Left colon (tissue), 2 donors: ENCODE results near the gene SRCIN1. TPM values are rescaled to one million over a fixed set of nuclear protein-coding genes. Genes with fewer than 3 reads are reported as not detected.
"Not testable (repeated sequence)": the region's sequence is repeated elsewhere in the genome, so short reads cannot be mapped to it uniquely, and the experiment has no call there.

Source experiments
- ATAC-seq: fragments of 200-7000 bp; cut with Tn5 transposase; one replicate; pipeline ENCODE4 v1.9.1; 2020; ENCODE audit warnings: mild to moderate bottlenecking, moderate library complexity
- DNase-seq, 2 donors: peaks; one replicate each; pipeline ENCODE4 v3.0.0-alpha.2; 2020
- intact Hi-C, 2 donors: fragments of 100-400 bp; cut with DNase I in 1 of 2; cut with micrococcal nuclease in 1 of 2; formaldehyde crosslinking; loops; one replicate each; pipeline versions ENCODE4 v1.11.2 to v1.14.0; 2022; cut with DNase I, micrococcal nuclease
- total RNA-seq, 2 donors: library from RNA; stranded (reverse); fragmentation: NEBNext Ultra II Directional; extraction: Animal tissue kit (Norgen Biotek cat#: 25700); gene quantifications; one replicate each; pipeline ENCODE4 v1.2.1, GENCODE V29; 2021
- donor health status: DM: no; HTN: no; CAD: no.
- donor health status: DM: yes; HTN: yes; CAD: no.

Gene SRCIN1
- total RNA-seq, 2 donors from 2014 or later = 3.1 TPM

DNA sequence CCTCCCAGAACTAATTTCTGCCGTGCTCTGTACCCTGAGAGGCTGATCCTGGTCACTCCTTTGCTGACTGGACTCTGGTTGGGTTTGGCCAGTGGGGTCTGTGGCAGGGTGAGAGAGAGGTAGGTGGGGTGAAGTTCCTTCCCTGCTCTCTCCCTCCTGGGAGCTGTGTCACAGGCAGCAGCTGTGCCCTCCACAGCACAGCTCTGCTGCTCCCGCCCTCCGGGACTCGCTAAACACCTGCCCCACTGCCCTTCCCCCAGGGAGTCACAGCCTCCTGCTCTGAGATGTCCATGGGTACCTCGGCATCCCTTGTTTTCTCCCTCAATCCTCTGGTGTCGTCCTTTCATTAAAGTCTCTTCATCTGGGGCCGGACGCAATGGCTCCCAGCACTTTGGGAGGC is 66.4 kb downstream of the SRCIN1 start:
- intact Hi-C loops = no loop called here
- DNase-seq (no peak), ATAC-seq (peak; percentile 27)

DNA sequence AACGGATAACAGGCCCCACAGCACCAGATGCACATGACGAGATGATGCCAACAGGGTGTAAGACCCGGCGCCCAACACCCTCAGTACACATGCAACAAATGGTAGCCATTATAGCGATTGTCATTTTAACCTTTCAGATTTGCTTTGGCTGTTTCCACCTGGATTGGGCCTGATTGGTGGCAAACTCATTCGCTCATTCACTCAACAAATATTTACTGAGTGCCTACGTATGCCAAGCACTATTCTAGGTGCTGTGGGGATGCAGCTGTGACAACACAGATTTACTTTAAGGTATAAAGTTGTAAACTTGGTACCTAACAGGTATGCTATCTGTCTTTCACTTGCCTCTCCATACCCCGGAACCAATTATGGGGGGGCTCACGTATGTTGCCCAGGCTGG is 66.8 kb downstream of the SRCIN1 start:
- intact Hi-C loops = no loop called here
- ATAC-seq = peak; percentile 88
- DNase-seq = no peak

DNA sequence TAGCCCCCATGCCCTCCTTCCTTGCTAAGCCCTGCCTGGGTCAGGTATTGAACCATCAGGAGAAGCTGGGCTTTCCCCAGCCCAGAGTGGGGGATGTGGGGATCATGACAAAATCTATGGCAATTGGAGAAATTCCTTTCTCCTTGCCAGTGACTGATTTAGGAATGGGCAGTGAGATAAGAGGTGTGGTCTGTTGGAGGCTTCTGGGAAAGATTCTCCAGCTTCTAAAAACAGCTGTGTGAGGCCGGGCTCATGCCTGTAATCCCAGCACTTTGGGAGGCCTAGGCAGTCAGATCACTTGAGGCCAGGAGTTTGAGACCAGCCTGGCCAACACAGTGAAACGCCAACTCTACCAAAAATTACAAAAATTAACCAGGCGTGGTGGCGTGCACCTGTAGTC is 69.1 kb downstream of the SRCIN1 start:
- intact Hi-C loops = no loop called here
- DNase-seq (no peak), ATAC-seq (no peak)

DNA sequence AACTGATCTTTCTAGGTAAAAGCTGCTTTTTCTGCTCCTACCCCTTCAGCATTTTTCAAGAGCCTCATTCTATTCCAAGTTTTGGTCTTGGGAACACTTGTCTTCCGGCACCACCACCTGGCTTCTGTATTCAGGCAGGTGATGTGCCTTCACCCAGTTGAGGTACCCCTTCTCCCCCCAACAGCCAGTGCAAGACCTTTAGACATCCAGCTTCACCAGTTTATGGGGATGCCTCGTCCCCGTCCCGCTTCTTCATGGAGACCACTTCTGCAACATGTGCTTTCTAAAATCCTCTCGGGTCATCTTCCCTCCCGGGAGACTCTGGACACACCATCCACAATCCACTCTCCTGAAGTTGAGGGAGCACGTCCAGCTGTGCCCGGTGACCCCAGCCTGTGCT is 69.9 kb downstream of the SRCIN1 start:
- no peak for DNase-seq
- intact Hi-C loops = no loop called here
- ATAC-seq = no peak

DNA sequence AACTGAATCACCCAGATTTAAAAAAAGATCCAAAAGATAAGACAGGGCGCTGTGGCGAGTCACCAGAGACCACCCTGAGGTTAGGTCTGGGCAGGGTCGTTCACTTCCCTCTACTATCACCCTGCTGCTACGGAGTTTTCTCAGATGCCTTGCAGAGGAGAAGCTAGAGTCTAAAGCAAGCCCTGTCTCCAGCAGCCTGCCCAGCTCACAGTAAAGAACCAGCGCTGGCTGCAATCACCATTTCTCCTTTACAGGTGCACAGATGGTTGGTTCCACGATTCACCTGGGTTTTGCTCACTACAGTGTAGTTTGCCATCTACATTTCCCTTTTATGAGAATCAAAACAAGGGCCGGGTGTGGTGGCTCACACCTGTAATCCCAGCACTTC is 71.3 kb downstream of the SRCIN1 start:
- intact Hi-C loops = no loop called here
- no peak for DNase-seq
- no peak for ATAC-seq

DNA sequence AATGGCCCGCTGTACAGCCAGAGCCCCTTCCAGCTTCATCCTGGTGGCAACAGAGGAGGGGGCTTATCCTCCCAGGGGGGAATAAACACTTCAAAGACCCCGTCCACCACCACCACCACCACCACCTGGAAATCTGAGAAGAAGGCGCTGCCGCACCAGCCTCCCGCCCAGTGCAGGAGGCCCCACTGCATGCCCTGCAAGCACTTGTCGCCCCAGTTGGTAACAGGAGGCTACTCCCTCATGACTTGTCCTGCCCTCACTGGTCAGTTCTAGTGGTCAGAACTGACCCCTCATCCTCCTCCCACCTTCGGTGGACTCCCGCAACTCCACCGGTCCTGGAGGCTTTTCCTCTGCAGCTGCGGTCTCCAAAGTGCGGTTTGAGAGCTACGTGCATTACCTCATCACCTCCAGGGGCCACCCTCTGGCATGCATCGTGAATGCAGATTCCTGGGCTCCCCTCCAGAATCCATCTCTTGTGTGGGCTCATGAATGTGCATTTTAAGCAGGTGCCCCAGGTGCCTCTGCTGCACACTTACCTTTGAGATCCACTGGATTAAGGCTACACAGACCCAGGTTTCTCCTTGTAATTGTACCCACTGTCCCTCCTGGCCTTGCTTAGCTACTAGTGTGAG is 71.8 kb downstream of the SRCIN1 start:
- no peak for DNase-seq
- intact Hi-C loops = no loop called here
- no peak for ATAC-seq

DNA sequence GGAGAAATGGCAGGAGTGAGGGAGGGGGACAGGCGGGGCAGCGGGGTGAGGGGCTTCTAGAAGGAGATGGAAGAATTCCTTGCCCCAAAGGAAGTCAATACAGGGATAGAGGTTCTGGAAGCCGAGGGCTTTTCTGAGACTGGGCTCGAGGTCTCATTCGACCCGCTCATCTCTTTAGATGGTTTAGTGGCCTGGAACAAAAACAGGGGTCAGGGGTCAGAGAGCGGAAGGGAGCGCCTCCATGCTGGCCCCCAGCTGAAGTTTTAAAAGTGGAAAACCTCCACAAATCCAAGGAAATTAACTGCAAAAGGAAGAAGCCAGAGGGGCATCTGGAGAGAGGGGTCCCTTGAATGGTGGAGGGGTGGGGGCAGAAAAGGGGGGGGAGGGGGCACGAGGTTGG is 72.5 kb downstream of the SRCIN1 start:
- DNase-seq (no peak), ATAC-seq (no peak)
- intact Hi-C loops = no loop called here

DNA sequence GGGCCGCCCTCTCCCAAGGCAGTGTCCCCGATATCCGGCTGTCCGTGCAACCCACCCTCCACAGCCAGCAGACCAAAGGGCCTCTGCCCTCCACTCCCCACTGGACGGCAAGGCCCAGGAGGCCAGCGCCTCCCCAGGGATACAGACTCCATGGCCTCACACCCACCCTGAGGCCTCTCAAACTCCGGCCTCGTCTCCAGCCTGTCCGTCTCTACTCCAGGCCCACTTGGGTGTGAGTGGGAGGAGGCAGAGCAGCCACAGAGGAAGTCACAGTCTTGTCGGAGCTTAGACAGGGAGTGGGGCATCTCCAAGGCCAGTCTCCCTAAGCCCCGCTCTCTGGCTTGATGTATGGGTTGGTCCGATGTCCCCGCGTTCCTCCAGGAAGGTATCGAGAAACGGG is 73.3 kb downstream of the SRCIN1 start:
- intact Hi-C loops = no loop called here
- DNase-seq (no peak), ATAC-seq (no peak)

DNA sequence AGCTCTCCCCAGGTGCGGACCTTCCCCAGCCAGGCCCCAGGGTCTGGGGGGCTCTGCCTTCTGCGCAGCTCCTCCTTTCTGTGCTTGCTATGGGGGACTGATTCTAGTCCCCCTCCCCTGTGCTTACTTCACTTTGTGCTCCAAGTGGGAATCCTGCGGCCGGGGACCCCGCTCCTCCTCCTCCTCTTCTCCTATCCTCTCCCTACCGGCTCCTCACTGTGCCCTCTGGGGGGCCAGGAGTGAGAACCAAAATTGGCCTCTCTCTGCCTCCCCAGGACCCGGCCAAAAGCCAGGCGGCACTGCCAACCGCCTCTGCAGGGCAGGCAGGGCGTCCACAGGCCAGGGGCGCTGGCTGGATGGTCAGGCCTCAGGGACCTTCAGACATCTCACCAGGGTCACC is 74.0 kb downstream of the SRCIN1 start:
- ATAC-seq, DNase-seq, intact Hi-C loops: not testable (repeated sequence)

DNA sequence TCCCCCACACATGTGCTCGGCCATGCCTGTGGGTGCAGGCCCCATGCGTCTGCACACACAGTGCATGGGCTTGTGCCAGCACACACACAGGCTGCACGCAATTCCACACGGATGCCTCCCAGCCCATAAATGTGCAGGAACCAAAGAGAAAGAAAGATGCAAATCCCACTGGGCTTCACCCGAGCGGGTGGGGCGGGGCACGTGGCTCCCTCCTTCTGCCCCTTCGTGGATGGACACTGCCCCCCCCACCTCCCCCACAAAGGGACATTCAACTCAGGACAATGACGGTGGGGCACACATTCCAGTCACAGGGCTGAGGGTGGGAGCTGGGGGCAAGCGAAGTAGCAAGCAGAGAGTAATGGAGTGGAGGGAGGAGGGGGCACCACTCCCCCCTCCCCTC is 74.9 kb downstream of the SRCIN1 start:
- intact Hi-C loops, DNase-seq: not testable (repeated sequence)

DNA sequence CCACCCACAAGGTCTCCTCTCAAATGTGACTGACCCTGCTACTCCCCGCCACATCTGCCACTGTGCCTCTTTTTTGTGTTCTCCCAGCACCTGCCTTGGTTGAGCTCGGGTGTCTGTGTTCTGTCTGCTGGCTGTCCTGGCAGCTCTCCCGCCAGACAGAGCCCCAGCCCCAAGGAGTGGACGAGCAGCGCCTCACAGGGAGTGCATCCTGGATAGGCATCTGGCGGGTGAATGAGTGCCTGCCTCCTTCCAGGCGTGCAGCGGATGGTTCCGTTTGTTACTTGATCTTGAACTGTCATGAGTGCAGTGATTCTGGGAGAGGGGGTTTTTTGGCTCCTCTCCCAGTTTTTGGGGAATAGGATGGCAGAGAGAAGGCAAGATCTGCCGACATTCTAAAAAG is 77.6 kb downstream of the SRCIN1 start:
- ATAC-seq, intact Hi-C loops, DNase-seq: not testable (repeated sequence)

More for the DNA sequence above, 74.9 kb downstream of the SRCIN1 start:
- ATAC-seq = not testable (repeated sequence)

DNA sequence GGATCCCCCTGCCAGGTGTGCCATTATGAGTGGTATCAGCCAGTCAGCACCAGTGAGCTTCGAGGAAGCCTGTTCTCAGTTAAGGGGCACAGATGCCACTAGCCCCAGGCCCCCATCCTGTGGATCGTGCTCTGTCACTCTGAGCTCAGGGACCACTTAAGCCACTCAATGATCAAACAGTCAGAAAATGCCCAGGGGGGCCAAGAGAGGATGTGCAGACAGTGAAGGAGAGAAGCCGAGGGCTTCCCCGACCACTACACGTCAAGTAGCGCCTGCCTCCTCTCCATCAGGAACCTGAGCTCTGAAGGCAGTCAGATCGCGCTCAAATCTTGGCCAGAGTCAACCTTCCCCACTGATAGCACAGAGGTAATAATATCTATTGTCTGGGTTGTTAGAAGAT is 79.2 kb downstream of the SRCIN1 start:
- ATAC-seq, intact Hi-C loops, DNase-seq: not testable (repeated sequence)

DNA sequence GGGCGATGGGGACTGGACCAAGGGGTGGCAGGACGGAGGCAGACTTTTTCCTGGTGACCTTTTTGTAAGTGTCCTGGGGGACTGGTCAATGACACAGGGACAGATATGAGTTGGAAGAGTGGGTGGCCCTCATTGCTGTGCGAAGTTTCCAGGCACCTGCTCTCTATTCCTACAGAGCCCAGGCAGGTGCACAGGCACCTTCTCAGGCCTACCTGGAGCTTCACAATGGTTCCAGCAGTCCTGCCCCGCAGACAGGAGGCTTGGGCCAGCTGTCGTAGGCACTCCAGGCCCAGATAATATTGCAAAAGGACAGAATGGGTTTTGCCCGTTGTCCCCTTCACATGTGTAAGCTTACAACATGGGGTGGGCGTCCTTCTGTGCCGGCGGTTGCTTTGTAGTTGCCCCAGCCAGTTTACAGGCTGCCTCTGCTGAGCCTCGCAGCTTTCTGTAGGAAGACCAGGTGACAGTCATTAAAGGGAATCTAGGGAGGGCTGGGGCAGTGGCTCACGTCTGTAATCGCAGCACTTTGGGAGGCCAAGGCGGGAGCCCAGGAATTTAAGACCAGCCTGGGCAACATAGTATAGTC is 93.2 kb downstream of the SRCIN1 start:
- ATAC-seq = no peak

DNA sequence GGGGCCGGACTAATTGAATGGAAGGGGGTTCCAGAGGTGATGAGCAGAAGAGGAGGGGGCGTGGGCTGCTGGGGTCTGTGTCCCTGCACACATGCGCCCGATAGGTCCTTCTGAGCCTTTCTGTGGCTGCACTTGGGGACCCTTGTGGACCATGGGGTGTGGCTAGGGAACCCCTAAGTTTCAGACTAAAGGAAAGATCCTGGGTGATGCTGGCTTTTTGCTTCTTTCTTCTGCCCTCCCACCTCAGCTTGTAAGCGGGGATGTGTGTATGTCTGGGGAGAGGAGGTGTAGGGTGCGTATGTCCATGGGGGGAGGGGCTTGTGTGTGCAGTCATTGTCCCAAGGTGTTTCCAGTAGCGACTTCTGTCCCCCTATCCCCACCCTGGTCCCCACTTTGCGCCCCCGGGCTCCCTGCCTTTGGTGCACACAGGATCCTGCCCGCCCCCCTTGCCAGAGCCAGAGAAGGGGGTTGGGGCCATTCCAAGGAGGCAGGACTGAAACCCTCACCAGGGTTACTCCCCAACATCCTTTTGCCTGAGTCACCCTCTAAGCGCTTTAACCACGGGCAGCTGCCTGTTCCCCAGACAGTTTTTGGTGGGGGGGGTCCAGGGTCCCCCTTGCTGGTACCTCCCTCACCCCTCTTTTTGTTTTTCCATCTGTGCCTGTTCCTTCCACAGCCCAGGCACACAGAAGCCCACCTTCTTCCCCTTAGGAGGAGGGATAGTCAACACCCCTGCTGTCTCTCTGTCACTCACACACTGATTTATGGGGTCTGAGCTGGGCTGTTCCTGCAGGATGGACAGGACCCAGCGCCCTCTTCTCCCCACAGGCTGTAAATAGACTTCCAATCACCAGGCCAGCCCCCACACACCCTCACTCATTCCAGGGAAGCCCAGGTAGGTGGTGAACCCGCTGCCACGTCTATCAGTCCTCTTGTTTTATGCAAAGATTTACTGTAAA is 94.3 kb downstream of the SRCIN1 start:
- ATAC-seq = no peak
- intact Hi-C loops = no loop called here
- DNase-seq = no peak

More for the DNA sequence above, 93.2 kb downstream of the SRCIN1 start:
- no peak for DNase-seq
- intact Hi-C loops = no loop called here

DNA sequence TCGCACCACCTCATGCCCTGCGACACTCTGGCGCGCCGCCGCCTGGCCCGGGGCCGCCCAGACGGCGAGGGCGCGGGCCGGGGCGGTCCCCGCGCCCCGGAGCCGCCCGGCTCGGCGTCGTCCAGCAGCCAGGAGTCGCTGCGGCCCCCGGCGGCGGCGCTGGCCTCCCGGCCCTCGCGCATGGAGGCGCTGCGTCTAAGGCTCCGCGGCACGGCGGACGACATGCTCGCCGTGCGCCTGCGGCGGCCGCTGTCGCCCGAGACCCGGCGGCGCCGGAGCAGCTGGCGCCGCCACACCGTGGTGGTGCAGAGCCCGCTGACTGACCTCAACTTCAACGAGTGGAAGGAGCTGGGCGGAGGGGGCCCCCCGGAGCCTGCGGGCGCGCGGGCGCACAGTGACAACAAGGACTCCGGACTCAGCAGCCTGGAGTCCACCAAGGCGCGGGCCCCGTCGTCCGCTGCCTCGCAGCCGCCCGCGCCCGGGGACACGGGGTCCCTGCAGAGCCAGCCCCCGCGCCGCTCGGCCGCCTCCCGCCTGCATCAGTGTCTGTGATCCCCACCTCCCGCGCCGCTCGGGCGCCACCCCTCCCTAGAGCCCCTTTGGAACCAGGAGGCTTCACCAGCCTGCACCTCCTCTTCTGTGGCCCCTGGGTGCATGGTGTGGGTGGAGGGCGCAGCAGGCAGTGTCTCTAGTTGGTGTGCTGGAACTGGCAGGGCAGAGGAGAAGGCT is 95.2 kb downstream of the SRCIN1 start:
- DNase-seq = peak in 1 of 2 donors; percentile 28
- ATAC-seq = peak; percentile 78
- intact Hi-C loops = no loop called here

DNA sequence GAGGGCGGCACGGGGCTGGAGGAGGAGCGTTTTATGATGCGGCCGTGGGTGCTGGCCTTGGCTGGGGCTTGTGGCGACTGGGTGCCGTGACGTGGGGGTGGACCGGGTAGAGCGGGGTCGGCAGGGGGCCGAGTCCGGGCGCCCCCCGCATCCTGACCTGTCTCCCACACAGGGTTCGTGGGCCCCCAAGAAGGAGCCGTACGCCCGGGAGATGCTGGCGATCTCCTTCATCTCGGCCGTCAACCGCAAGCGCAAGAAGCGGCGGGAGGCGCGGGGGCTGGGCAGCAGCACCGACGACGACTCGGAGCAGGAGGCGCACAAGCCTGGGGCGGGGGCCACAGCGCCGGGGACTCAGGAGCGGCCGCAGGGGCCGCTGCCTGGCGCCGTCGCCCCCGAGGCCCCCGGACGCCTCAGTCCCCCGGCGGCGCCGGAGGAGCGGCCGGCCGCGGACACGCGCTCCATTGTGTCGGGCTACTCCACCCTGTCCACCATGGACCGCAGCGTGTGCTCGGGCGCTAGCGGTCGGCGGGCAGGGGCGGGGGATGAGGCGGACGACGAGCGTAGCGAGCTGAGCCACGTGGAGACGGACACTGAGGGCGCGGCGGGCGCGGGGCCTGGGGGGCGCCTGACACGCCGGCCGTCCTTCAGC is 95.9 kb downstream of the SRCIN1 start:
- no peak for DNase-seq
- ATAC-seq = peak; percentile 41
- intact Hi-C loops = no loop called here

DNA sequence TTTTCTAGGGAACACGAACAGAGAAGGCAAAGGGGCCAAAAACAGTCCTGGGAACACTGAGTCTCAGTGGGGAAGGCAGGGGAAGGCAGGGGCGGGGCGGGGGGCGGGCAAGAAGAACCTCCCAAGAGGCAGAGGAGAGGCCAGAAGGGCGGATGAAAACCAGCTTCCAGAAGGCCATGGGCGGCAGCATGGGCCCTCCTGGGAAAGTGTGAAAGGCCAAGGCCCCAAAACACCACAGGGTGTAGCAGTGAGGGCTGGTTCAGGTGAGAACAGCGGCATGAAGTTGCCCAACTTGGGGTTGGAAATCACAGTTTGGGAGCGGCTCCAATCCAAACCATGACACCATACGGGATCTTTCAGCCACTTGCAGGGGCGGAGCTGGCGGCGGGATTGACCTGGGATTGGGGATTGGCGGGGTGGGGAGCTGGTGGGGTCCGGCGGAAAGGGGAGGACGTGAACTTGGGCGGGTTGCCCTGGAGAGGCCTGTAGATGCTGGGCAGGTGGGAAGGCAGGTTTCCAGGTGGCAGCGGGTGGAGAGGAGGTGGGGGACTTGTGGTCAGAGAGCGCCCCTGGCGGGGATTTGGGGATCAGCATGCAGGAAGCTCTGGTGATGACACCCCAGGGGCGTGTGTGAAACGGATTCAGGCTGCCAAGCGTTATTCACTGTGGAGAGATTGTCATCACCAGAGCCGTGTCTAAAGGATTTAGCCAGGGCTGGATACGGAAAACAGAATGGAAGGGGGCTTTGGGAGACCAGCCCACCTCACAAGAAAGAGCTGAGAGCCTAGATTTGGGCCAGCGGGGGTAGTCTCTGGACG is 96.6 kb downstream of the SRCIN1 start:
- DNase-seq (peak; percentile 67 to 76), ATAC-seq (peak; percentile 80)
- intact Hi-C loops = no loop called here

DNA sequence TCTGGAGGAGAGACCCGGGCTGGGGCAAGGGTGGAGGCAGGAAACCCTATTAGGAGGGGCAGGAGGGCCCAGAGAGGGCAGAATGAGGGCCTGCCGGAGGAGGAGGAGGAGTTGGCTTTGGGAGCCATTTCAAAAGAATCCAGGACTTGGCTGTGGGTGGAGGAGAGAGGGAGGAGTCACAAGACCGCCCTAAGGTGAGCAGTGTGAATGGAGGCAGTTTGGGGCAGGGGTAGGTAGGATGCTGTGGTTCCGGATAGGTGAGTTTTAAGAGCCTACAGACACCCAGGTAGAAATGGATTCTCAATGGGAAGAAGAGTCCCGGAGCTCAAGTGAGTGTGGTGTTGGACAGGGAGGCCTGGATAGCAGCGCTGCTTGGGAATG is 97.2 kb downstream of the SRCIN1 start:
- no peak for DNase-seq
- intact Hi-C loops = no loop called here
- no peak for ATAC-seq
